Measurements from ENCODE around the gene VNN1. TPM values are rescaled to one million over a fixed set of nuclear protein-coding genes. Genes with fewer than 3 reads are reported as not detected.
A peak's percentile ranks its signal among the peaks of the same experiment; 100 is the strongest.

Gene VNN1
- total and polyA plus RNA-seq, 2 donors (not counting 1 experiment from before 2014, with no cell fraction given), result not detected

GRCh38 chr6:132733814-132734213, 20.0 kb upstream of the VNN1 start:
- H3K27me3 ChIP-seq (ENCODE audit: control insufficient read depth, insufficient read depth, low read length), result no peaks in the 10 kb centered on the region
- no peak overlapping the region for H3K4me3 ChIP-seq (replicated peaks in 1 of 4; ENCODE audit: control extremely low read depth in 1 of 4, insufficient read depth in 1 of 4, low read depth in 3 of 4, low read length in 4 of 4)
- no peak for DNase-seq (ENCODE audit: low read depth in 2 of 2)
- H3K9me3 ChIP-seq (ENCODE audit: control insufficient read depth, insufficient read depth, low read depth, low read length), result no peaks in the 10 kb centered on the region
- H3K36me3 ChIP-seq (ENCODE audit: control insufficient read depth, insufficient read depth, low read length), result no peaks in the 10 kb centered on the region
- H3K4me2 ChIP-seq (ENCODE audit: extremely low read depth, insufficient read depth, low read length), result no peak overlapping the region
- no peak for TF ChIP-seq EZH2 (IDR thresholded peaks at IDR 0.05; ENCODE audit: low read length, missing control alignments)
- H3K9ac ChIP-seq (ENCODE audit: insufficient read depth, low read length), result no peak overlapping the region
- peaks cover 4% of the 10 kb centered on the region for H3K4me1 ChIP-seq (ENCODE audit: control insufficient read depth, extremely low read depth, insufficient read depth, low read length)
- no peaks in the 10 kb centered on the region for H3K79me2 ChIP-seq (ENCODE audit: control insufficient read depth, insufficient read depth, low read length)
- H2AFZ ChIP-seq (ENCODE audit: low read length), result no peak overlapping the region
- no peaks in the 10 kb centered on the region for H4K20me1 ChIP-seq (ENCODE audit: control insufficient read depth, extremely low read depth, insufficient read depth, low read length)
- H3K27ac ChIP-seq (ENCODE audit: insufficient read depth, low read length), result no peak overlapping the region

DNA sequence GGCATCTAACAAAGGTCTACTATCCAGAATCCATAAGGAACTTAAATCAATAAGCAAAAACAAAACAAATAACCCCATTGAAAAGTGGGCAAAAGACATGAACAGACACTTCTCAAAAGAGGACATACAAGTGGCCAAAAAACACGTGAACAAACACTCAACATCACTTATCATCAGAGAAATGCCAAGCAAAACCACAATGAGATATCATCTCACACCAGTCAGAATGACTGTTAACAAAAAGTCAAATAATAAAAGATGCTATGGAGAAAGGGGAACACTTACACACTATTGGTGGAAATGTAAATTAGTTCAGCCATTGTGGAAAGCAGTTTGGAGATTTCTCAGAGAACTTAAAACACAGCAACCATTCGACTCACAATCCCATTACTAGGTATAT, 19.4 kb upstream of the VNN1 start:
- H4K20me1 ChIP-seq (ENCODE audit: control insufficient read depth, extremely low read depth, insufficient read depth, low read length), result no peaks in the 10 kb centered on the region
- no peak for DNase-seq (ENCODE audit: low read depth in 2 of 2)
- TF ChIP-seq EZH2 (IDR thresholded peaks at IDR 0.05; ENCODE audit: low read length, missing control alignments), result no peak
- TF ChIP-seq, protein P1, sequence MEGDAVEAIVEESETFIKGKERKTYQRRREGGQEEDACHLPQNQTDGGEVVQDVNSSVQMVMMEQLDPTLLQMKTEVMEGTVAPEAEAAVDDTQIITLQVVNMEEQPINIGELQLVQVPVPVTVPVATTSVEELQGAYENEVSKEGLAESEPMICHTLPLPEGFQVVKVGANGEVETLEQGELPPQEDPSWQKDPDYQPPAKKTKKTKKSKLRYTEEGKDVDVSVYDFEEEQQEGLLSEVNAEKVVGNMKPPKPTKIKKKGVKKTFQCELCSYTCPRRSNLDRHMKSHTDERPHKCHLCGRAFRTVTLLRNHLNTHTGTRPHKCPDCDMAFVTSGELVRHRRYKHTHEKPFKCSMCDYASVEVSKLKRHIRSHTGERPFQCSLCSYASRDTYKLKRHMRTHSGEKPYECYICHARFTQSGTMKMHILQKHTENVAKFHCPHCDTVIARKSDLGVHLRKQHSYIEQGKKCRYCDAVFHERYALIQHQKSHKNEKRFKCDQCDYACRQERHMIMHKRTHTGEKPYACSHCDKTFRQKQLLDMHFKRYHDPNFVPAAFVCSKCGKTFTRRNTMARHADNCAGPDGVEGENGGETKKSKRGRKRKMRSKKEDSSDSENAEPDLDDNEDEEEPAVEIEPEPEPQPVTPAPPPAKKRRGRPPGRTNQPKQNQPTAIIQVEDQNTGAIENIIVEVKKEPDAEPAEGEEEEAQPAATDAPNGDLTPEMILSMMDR (conservative IDR thresholded peaks at IDR 0.05 in 1 of 2, IDR thresholded peaks at IDR 0.05 in 1 of 2; ENCODE audit: low read depth in 1 of 2, low read length in 2 of 2), result no peak

GRCh38 chr6:132731086-132731485, 17.2 kb upstream of the VNN1 start:
- Histone ChIP-seq H3K4me2 (ENCODE audit: extremely low read depth, insufficient read depth, low read length) (peak overlapping the region; percentile 23), H3K9me3 (ENCODE audit: control insufficient read depth, insufficient read depth, low read depth, low read length) (no peaks in the 10 kb centered on the region), H3K27ac (ENCODE audit: insufficient read depth, low read length) (no peak overlapping the region), H3K36me3 (ENCODE audit: control insufficient read depth, insufficient read depth, low read length) (no peaks in the 10 kb centered on the region), H3K27me3 (ENCODE audit: control insufficient read depth, insufficient read depth, low read length) (no peaks in the 10 kb centered on the region), H3K4me3 (replicated peaks in 1 of 4; ENCODE audit: control extremely low read depth in 1 of 4, insufficient read depth in 1 of 4, low read depth in 3 of 4, low read length in 4 of 4) (no peak overlapping the region), H4K20me1 (ENCODE audit: control insufficient read depth, extremely low read depth, insufficient read depth, low read length) (no peaks in the 10 kb centered on the region), H3K4me1 (ENCODE audit: control insufficient read depth, extremely low read depth, insufficient read depth, low read length) (peaks cover 4% of the 10 kb centered on the region), H3K79me2 (ENCODE audit: control insufficient read depth, insufficient read depth, low read length) (no peaks in the 10 kb centered on the region), H2AFZ (ENCODE audit: low read length) (no peak overlapping the region), H3K9ac (ENCODE audit: insufficient read depth, low read length) (no peak overlapping the region)
- peak; percentile 20 to 44 for DNase-seq (ENCODE audit: low read depth in 2 of 2)
- TF ChIP-seq EZH2 (IDR thresholded peaks at IDR 0.05; ENCODE audit: low read length, missing control alignments), result no peak
- TF ChIP-seq, protein P1 (conservative IDR thresholded peaks at IDR 0.05 in 1 of 2, IDR thresholded peaks at IDR 0.05 in 1 of 2; ENCODE audit: low read depth in 1 of 2, low read length in 2 of 2), result no peak

More for the DNA sequence above, 19.4 kb upstream of the VNN1 start:
- Histone ChIP-seq H3K9me3 (ENCODE audit: control insufficient read depth, insufficient read depth, low read depth, low read length) (no peaks in the 10 kb centered on the region), H3K4me3 (replicated peaks in 1 of 4; ENCODE audit: control extremely low read depth in 1 of 4, insufficient read depth in 1 of 4, low read depth in 3 of 4, low read length in 4 of 4) (no peak overlapping the region), H3K36me3 (ENCODE audit: control insufficient read depth, insufficient read depth, low read length) (no peaks in the 10 kb centered on the region), H3K4me2 (ENCODE audit: extremely low read depth, insufficient read depth, low read length) (no peak overlapping the region), H3K4me1 (ENCODE audit: control insufficient read depth, extremely low read depth, insufficient read depth, low read length) (peaks cover 4% of the 10 kb centered on the region), H3K9ac (ENCODE audit: insufficient read depth, low read length) (no peak overlapping the region), H3K27ac (ENCODE audit: insufficient read depth, low read length) (no peak overlapping the region), H2AFZ (ENCODE audit: low read length) (no peak overlapping the region), H3K27me3 (ENCODE audit: control insufficient read depth, insufficient read depth, low read length) (no peaks in the 10 kb centered on the region), H3K79me2 (ENCODE audit: control insufficient read depth, insufficient read depth, low read length) (no peaks in the 10 kb centered on the region)
